Uterus (tissue), 2 donors: ENCODE data around the gene TSPAN13.

ENCODE experiments used
- POLR2A ChIP-seq, 2 donors: fragments of 450-650 bp; IDR thresholded peaks; one replicate each; pipeline ENCODE4 v1.6.1; 2016; ENCODE audit warnings: antibody characterized with exemption in 2 of 2, mild to moderate bottlenecking in 1 of 2, moderate library complexity in 1 of 2
- TF ChIP-seq, protein P1 (sequence below), 4 experiments: fragments of 200-600 bp in 2 of 4; fragments of 450-650 bp in 2 of 4; sonication (generic) in 2 of 4; IDR thresholded peaks; one replicate each; pipeline ENCODE4 v1.5.1; 2016 to 2019; ENCODE audit warnings: antibody characterized with exemption in 4 of 4, mild to moderate bottlenecking in 2 of 4, moderate library complexity in 1 of 4

DNA sequence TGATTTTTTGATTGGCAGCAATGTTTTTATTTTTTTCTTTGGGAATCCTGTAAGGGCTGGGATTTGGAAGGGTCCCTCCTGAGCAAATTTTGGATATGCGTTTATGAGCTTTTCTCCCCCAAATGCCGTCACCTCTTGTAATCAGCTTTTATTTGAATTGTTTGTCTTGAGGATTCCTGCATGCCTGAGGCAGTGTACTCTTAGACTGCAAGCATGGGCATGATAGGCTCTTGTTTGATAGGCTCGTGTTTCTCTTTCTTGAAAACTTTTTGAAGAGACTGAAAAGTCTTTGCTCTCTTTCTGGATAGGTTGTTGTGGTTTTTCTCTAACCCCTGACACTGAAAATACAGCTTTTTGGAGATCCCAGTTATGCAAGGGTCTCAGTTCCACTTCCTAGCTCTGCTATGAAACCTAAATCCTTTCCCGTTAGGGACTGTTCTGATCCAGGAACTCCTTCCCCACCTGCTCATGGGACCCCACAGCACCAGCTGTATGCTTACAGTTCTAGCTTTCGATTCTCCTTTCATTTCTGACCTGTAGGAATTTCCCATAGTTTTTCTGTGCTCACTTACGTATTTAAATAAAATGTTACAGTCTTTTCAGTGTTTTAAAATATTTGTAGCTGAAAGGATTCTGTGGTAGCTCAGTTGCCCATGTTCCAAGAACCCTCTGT lies 17.2 kb downstream of the TSPAN13 start:
- TF ChIP-seq, protein P1, sequence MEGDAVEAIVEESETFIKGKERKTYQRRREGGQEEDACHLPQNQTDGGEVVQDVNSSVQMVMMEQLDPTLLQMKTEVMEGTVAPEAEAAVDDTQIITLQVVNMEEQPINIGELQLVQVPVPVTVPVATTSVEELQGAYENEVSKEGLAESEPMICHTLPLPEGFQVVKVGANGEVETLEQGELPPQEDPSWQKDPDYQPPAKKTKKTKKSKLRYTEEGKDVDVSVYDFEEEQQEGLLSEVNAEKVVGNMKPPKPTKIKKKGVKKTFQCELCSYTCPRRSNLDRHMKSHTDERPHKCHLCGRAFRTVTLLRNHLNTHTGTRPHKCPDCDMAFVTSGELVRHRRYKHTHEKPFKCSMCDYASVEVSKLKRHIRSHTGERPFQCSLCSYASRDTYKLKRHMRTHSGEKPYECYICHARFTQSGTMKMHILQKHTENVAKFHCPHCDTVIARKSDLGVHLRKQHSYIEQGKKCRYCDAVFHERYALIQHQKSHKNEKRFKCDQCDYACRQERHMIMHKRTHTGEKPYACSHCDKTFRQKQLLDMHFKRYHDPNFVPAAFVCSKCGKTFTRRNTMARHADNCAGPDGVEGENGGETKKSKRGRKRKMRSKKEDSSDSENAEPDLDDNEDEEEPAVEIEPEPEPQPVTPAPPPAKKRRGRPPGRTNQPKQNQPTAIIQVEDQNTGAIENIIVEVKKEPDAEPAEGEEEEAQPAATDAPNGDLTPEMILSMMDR (IDR thresholded peaks at IDR 0.05) = no peak
- TF ChIP-seq POLR2A (IDR thresholded peaks at IDR 0.05) = no peak
